Liver (tissue), 9 donors: Measurements from ENCODE around the gene SLC16A11. TPM values are rescaled to one million over a fixed set of nuclear protein-coding genes. Genes with fewer than 3 reads are reported as not detected.
A peak's percentile ranks its signal among the peaks of the same experiment; 100 is the strongest.

ENCODE experiments used
- DNase-seq: peaks from one replicate; pipeline ENCODE4 v3.0.0-alpha.2; 2017; ENCODE audit warnings: low spot score
- H3K27ac ChIP-seq, 2 donors: one replicate each; pipeline ENCODE4 v1.7.0; 2013; ENCODE audit warnings: inconsistent platforms in 2 of 2, low read length in 2 of 2, control low read depth in 1 of 2, low read depth in 1 of 2, mild to moderate bottlenecking in 1 of 2
- H3K27me3 ChIP-seq, 4 donors: one replicate each; pipeline versions ENCODE4 v1.6.1 to v1.7.0; 2013; ENCODE audit warnings: low read length in 3 of 4, inconsistent platforms in 1 of 4, mild to moderate bottlenecking in 1 of 4, moderate library complexity in 1 of 4; ENCODE audit not compliant: control insufficient read depth in 4 of 4, insufficient read depth in 4 of 4
- H3K36me3 ChIP-seq, 4 donors: one replicate each; pipeline versions ENCODE4 v1.6.1 to v1.7.0; 2013; ENCODE audit warnings: low read length in 3 of 4, mild to moderate bottlenecking in 3 of 4, low read depth in 1 of 4, moderate library complexity in 1 of 4; ENCODE audit not compliant: control insufficient read depth in 4 of 4, insufficient read depth in 3 of 4
- H3K4me1 ChIP-seq, 4 donors: one replicate each; pipeline versions ENCODE4 v1.6.1 to v1.7.0; 2013; ENCODE audit warnings: low read length in 3 of 4, mild to moderate bottlenecking in 3 of 4, moderate library complexity in 1 of 4; ENCODE audit not compliant: control insufficient read depth in 4 of 4, insufficient read depth in 4 of 4
- H3K4me3 ChIP-seq, 3 donors: one replicate each; pipeline versions ENCODE4 v1.6.1 to v1.7.0; 2013; ENCODE audit warnings: low read length in 3 of 3, control low read depth in 1 of 3, low read depth in 1 of 3, mild to moderate bottlenecking in 1 of 3
- H3K9ac ChIP-seq, 2 donors: one replicate each; pipeline ENCODE4 v1.7.0; 2013; ENCODE audit warnings: low read length in 2 of 2, mild to moderate bottlenecking in 2 of 2, moderate library complexity in 2 of 2, control low read depth in 1 of 2, low read depth in 1 of 2
- H3K9me3 ChIP-seq, 4 donors: one replicate each; pipeline versions ENCODE4 v1.6.1 to v1.7.0; 2013; ENCODE audit warnings: low read length in 3 of 4; ENCODE audit not compliant: control insufficient read depth in 4 of 4
- ATF3 ChIP-seq: IDR thresholded peaks from 2 replicates; pipeline ENCODE4 v1.6.1; 2016; ENCODE audit warnings: antibody characterized with exemption
- EGR1 ChIP-seq, 2 donors: IDR thresholded peaks; 2 replicates each; pipeline ENCODE4 v1.6.1; 2016 to 2018; ENCODE audit warnings: antibody characterized with exemption in 2 of 2, low read depth in 2 of 2
- HNF4A ChIP-seq, 2 donors: conservative IDR thresholded peaks; 2 replicates each; pipeline ENCODE4 v1.6.1; 2016; ENCODE audit warnings: antibody characterized with exemption in 2 of 2, mild to moderate bottlenecking in 2 of 2
- JUND ChIP-seq, 2 donors: IDR thresholded peaks; 2 replicates each; pipeline ENCODE4 v1.6.1; 2016; ENCODE audit warnings: antibody characterized with exemption in 2 of 2
- RAD21 ChIP-seq, 2 donors: IDR thresholded peaks; 2 replicates each; pipeline ENCODE4 v1.6.1; 2016; ENCODE audit warnings: antibody characterized with exemption in 2 of 2, mild to moderate bottlenecking in 2 of 2
- RXRA ChIP-seq, 2 donors: IDR thresholded peaks; 2 replicates each; pipeline ENCODE4 v1.6.1; 2017 to 2018; ENCODE audit warnings: antibody characterized with exemption in 2 of 2, mild to moderate bottlenecking in 1 of 2
- SP1 ChIP-seq: IDR thresholded peaks from 2 replicates; pipeline ENCODE4 v1.6.1; 2018; ENCODE audit warnings: antibody characterized with exemption, mild to moderate bottlenecking
- TAF1 ChIP-seq: conservative IDR thresholded peaks from 2 replicates; pipeline ENCODE4 v1.6.1; 2016; ENCODE audit warnings: antibody characterized with exemption, mild to moderate bottlenecking
- YY1 ChIP-seq: IDR thresholded peaks from 2 replicates; pipeline ENCODE4 v1.6.1; 2016; ENCODE audit warnings: antibody characterized with exemption, mild to moderate bottlenecking
- WGBS: extraction: QIAGEN DNeasy Blood & Tissue Kit; methylation state at CpG from one replicate; pipeline ENCODE4 v1.1.7; 2013; 5-methylcytosine and 5-hydroxymethylcytosine counted together
- polyA plus RNA-seq, 2 donors: library from polyadenylated mRNA; stranded (reverse) in 1 of 2; unstranded in 1 of 2; fragments of 200-250 nt in 1 of 2; fragments of >200 nt in 1 of 2; fragmentation: Nextera tagmentation in 1 of 2; extraction: Ambion mirVana in 1 of 2; gene quantifications; one replicate each; pipeline versions ENCODE4 v1.2.1 to v1.2.3, GENCODE V29; 2013 to 2015
- total RNA-seq, 2 donors: library from RNA; depleted of rRNA; stranded (reverse); fragments of >200 nt; gene quantifications; one replicate each; pipeline ENCODE4 v1.2.3, GENCODE V29; 2014
- TF ChIP-seq, protein P1 (sequence below): IDR thresholded peaks from 2 replicates; pipeline ENCODE4 v1.6.1; 2016; ENCODE audit warnings: antibody characterized with exemption
- donor health status: healthy.
- donor health status: healthy.
- donor health status: healthy.
- donor health status: healthy.
- donor health status: healthy.

Gene SLC16A11
- total and polyA plus RNA-seq, 4 donors = 1.7 to 8.2 (median 3.1) TPM

DNA sequence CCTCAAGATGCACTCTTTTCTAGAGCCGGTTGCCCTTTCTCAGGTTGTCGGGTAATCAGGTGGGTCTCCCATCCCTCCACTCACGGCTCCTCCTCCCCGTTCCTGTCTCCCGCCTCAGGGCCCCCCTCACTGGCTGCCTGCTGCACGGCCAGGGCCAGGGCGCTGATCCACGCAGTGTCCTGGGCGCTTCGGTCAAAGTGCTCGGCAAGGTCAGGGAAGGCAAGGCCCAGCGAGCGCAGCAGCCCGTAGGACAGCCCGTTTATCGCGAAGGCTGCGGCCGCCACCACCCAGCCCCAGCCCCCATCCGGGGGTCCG, 753 bp downstream of the SLC16A11 start:
- H3K4me3 ChIP-seq = peak overlapping the region in 2 of 3 donors; percentile 21 to 61
- no peaks in the 10 kb centered on the region for H3K36me3 ChIP-seq
- peak; percentile 51 to 82 for TF ChIP-seq RXRA (IDR thresholded peaks at IDR 0.05)
- TF ChIP-seq ATF3 = no peak
- whole genome bisulfite sequencing = 1% methylated on average over 21 of the region's 21 CpGs
- peak; percentile 41 for DNase-seq
- H3K4me1 ChIP-seq = peaks cover 18 to 81% (median 51%) of the 10 kb centered on the region in 4 donors
- no peaks in the 10 kb centered on the region for H3K9me3 ChIP-seq
- H3K27me3 ChIP-seq = no peaks in the 10 kb centered on the region
- peak overlapping the region; percentile 11 to 37 for H3K27ac ChIP-seq
- peak overlapping the region in 1 of 2 donors; percentile 37 for H3K9ac ChIP-seq

DNA sequence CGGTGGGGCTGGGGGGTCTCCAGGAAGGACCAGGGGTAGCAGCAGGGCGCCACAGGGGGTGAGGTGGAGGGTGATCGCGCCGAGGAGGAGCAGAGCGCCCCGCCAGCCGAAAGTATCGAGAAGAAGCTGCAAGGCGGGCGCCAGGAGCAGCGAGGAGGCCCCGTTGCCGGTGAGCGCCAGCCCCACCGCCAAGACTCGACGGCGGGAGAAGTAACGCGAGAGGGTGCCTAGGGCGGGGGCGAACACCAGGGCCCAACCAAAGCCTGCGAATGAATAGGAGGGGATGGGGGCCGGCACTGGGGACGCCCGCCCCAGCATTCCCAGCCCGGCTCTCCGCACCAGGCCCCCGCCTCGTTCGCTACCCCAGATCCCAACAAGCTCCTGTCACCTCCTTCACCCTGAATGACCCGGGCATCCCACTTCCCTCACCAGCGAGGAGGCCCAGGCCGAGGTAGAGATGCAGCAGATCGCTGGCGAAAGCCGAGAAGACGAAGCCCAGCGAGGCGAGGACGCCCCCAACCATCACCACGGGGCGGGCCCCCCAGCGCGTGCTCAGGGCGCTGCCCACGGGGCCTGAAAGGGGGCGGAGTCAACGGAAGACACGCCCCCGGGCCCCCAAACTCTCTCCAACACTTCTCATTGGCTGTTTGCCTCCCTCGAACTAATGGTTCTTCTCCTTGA, 1.3 kb downstream of the SLC16A11 start:
- Histone ChIP-seq H3K4me1 (peaks cover 19 to 84% (median 55%) of the 10 kb centered on the region in 4 donors), H3K9me3 (no peaks in the 10 kb centered on the region), H3K36me3 (no peaks in the 10 kb centered on the region), H3K9ac (no peak overlapping the region), H3K27me3 (no peaks in the 10 kb centered on the region), H3K27ac (peak overlapping the region in 1 of 2 donors; percentile 37), H3K4me3 (peak overlapping the region in 1 of 3 donors; percentile 61)
- peak in 1 of 2 donors; percentile 24 for TF ChIP-seq EGR1 (IDR thresholded peaks at IDR 0.05; ENCODE audit: low read depth in 2 of 2)
- no peak for TF ChIP-seq TAF1
- DNase-seq = no peak
- WGBS = 16% methylated on average over 53 of the region's 53 CpGs

DNA sequence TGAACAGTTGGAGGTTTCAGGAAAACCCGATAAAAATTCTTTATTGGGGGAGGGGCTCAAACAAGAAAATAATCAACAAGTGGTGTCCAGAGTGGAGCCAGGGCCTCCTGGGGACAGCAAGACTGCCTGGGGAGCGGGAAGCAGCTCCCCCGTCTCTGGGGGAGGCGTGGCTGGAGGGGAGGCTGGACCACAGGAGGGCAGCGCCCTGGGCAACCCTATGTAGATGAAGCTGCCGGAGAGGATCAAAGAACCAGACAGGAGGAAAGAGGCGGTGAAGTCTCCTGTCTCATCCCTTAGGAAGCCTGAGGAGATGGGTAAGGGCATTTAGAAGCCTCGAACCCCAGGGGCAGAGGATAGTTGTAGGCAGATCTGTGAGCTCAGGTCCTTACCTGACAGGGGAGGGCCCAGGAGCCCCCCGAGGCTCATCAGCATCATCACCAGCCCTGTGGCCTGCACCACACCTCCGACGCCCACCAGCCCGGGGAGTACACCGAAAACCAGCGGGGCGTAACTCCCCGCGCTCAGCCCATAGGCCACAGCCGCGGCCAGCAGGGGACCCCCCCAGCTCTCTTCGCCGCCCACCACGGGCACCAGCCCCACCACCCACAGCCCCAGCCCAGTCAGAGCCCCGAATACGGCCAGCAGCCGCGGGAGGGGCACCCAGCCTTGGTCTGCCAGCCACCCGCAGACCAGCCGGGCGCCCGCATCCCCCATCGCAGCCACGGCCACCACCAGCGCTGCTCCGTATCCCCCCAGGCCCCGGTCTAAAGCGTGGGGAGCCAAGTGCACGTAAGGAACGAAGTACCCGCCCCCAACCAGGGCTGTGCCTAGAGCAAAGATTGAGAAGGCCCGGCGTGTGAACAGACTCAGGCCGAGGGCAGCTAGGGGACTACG, 2.0 kb downstream of the SLC16A11 start:
- Histone ChIP-seq H3K36me3 (no peaks in the 10 kb centered on the region), H3K4me1 (peaks cover 19 to 80% (median 54%) of the 10 kb centered on the region in 4 donors), H3K27ac (peak overlapping the region in 1 of 2 donors; percentile 21), H3K9ac (no peak overlapping the region), H3K27me3 (no peaks in the 10 kb centered on the region), H3K9me3 (no peaks in the 10 kb centered on the region), H3K4me3 (peak overlapping the region in 1 of 3 donors; percentile 61)
- 38% methylated on average over 43 of the region's 43 CpGs for WGBS
- DNase-seq = no peak
- no peak for TF ChIP-seq HNF4A (conservative IDR thresholded peaks at IDR 0.05)
- no peak for TF ChIP-seq YY1
- TF ChIP-seq, protein P1, sequence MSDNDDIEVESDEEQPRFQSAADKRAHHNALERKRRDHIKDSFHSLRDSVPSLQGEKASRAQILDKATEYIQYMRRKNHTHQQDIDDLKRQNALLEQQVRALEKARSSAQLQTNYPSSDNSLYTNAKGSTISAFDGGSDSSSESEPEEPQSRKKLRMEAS = no peak

GRCh38 chr17:7039832-7040231, 4.1 kb downstream of the SLC16A11 start:
- no peaks in the 10 kb centered on the region for H3K9me3 ChIP-seq
- H3K36me3 ChIP-seq = no peaks in the 10 kb centered on the region
- DNase-seq = no peak
- no peak overlapping the region for H3K9ac ChIP-seq
- H3K27ac ChIP-seq = peak overlapping the region; percentile 84 to 96
- TF ChIP-seq JUND (IDR thresholded peaks at IDR 0.05) = no peak
- TF ChIP-seq RAD21 (IDR thresholded peaks at IDR 0.05) = no peak
- TF ChIP-seq SP1 = no peak
- H3K27me3 ChIP-seq = no peaks in the 10 kb centered on the region
- no peak overlapping the region for H3K4me3 ChIP-seq
- H3K4me1 ChIP-seq = peaks cover 19 to 73% (median 46%) of the 10 kb centered on the region in 4 donors
- WGBS = 90% methylated on average over 5 of the region's 5 CpGs
